ENCODE results near the gene ANAPC5. TPM values are rescaled to one million over a fixed set of nuclear protein-coding genes. Genes with fewer than 3 reads are reported as not detected.

ANAPC5 gene
- total RNA-seq, 1 experiment from 2014 or later, result 170 TPM

Other genes starting within 250 kb of the ANAPC5 start
- gene P2RX7, start 219.5 kb downstream of the ANAPC5 start, total RNA-seq (2014; rRNA removed; shearing (Covaris generic)), result 0.57 and 1.3 TPM in 2 replicates
- gene P2RX4, start 142.3 kb downstream of the ANAPC5 start, total RNA-seq (2014; rRNA removed; shearing (Covaris generic)), result 7.8 and 11.7 TPM in 2 replicates
- 5.5 and 7.9 TPM in 2 replicates for gene CAMKK2, start 55.7 kb downstream of the ANAPC5 start, total RNA-seq (2014; rRNA removed; shearing (Covaris generic))
- 71.9 and 111 TPM in 2 replicates for gene RNF34, start 47.7 kb upstream of the ANAPC5 start, total RNA-seq (2014; rRNA removed; shearing (Covaris generic))
- gene KDM2B, start 228.6 kb upstream of the ANAPC5 start, total RNA-seq (2014; rRNA removed; shearing (Covaris generic)), result 21.5 and 39.4 TPM in 2 replicates

All from Daoy (cell line).